Nephron (organoid): ENCODE measurements around the gene TSPAN15.

Experiments used
- H3K27ac Mint-ChIP-seq, 3 experiments: 2 replicates each; pipeline ENCODE4 v1.8.0; 2020; ENCODE audit warnings: mixed read lengths in 3 of 3, mild to moderate bottlenecking in 2 of 3, moderate library complexity in 1 of 3
- H3K27me3 Mint-ChIP-seq: 2 replicates; pipeline ENCODE4 v1.8.0; 2021; ENCODE audit warnings: low read depth, mild to moderate bottlenecking, moderate library complexity, mixed read lengths
- H3K36me3 Mint-ChIP-seq: 2 replicates; pipeline ENCODE4 v1.8.0; 2020; ENCODE audit warnings: low read depth, mixed read lengths
- H3K4me1 Mint-ChIP-seq: 2 replicates; pipeline ENCODE4 v1.8.0; 2020; ENCODE audit warnings: mixed read lengths
- H3K4me3 Mint-ChIP-seq, 3 experiments: 2 replicates each; pipeline ENCODE4 v1.8.0; 2020; ENCODE audit warnings: mild to moderate bottlenecking in 3 of 3, mixed read lengths in 3 of 3, moderate library complexity in 2 of 3
- H3K9me3 Mint-ChIP-seq: 2 replicates; pipeline ENCODE4 v1.8.0; 2020; ENCODE audit warnings: mixed read lengths
- TF ChIP-seq, protein P1 (sequence below), 3 experiments: fragments of 200-600 bp; sonication (generic); IDR thresholded peaks; one replicate each; pipeline ENCODE4 v1.5.0; 2021; ENCODE audit warnings: antibody characterized with exemption in 3 of 3; ENCODE audit not compliant: unreplicated experiment in 3 of 3

TSPAN15 gene

DNA sequence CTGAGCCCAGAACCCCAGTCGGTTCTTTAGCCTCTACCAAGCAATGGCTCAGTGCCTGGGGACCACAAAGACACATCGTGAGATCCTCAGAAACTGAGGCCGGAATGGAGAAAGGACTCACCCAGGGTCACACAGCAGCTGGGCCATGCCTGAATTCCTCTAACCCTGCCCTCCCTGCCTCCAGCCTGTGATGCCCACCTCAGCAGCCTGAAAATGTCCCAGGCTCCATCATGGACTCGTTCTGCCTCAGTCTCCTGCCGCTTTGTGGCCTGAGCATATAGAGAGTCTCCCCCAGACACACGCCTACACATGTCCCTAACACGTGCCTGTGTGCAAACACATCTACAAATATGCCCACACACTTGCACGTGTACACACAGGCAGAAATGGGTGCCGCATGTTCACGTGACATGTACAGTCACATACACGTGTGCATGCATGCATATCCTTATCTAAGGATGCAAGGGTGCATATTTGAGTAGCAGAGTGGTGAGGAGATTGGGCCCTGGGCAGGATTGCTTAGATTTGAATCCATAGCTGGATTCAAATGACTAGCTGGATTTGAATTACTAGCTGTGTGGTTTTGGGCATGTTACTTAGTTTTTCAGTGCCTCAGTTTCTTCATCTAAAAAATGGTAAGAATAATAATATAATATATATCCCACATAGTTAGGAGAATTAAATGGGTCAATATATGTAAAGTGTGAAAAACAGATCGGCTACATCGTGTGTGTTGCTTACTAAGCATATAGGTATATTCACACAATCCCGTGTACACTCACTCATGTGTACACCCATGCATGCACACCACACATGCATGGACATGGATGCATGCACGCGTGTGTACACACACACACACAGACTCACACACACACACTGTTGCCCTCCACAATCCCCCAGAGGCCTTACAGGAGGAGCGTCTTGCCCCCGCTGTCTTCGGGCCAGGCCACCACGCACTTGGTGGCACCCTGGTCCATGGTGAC lies 36.9 kb upstream of the TSPAN15 start:
- Mint-ChIP-seq H3K27ac (no peak overlapping the region), H3K27me3 (peaks cover 8% of the 10 kb centered on the region), H3K9me3 (no peaks in the 10 kb centered on the region), H3K4me1 (peaks cover 9% of the 10 kb centered on the region), H3K36me3 (no peaks in the 10 kb centered on the region), H3K4me3 (no peak overlapping the region)
- TF ChIP-seq, protein P1, sequence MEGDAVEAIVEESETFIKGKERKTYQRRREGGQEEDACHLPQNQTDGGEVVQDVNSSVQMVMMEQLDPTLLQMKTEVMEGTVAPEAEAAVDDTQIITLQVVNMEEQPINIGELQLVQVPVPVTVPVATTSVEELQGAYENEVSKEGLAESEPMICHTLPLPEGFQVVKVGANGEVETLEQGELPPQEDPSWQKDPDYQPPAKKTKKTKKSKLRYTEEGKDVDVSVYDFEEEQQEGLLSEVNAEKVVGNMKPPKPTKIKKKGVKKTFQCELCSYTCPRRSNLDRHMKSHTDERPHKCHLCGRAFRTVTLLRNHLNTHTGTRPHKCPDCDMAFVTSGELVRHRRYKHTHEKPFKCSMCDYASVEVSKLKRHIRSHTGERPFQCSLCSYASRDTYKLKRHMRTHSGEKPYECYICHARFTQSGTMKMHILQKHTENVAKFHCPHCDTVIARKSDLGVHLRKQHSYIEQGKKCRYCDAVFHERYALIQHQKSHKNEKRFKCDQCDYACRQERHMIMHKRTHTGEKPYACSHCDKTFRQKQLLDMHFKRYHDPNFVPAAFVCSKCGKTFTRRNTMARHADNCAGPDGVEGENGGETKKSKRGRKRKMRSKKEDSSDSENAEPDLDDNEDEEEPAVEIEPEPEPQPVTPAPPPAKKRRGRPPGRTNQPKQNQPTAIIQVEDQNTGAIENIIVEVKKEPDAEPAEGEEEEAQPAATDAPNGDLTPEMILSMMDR (IDR thresholded peaks at IDR 0.05; ENCODE audit: unreplicated experiment in 3 of 3), result no peak

DNA sequence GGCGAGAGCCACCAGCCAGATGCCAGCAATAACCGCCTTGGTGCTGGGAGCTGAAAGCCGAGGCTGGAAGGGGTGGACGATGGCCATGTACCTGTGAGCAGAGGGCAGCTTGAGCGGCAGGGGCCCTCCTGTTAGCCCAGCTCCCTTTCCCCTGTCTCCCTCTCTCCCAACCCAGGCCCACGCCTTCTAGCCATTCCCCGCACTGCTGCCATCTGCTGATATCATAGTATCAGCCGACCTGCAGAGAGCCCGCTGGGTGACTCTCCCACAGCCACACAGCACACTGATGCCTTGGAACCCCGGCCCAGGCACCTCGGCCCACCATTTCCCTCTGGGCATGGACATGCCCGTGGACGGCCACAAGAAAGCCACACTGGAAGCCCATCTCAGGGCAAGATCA lies 36.2 kb upstream of the TSPAN15 start:
- Mint-ChIP-seq H3K9me3 (no peaks in the 10 kb centered on the region), H3K27ac (no peak overlapping the region), H3K4me1 (peaks cover 9% of the 10 kb centered on the region), H3K27me3 (peaks cover 8% of the 10 kb centered on the region), H3K36me3 (no peaks in the 10 kb centered on the region), H3K4me3 (no peak overlapping the region)
- TF ChIP-seq, protein P1 (IDR thresholded peaks at IDR 0.05; ENCODE audit: unreplicated experiment in 3 of 3), result no peak

DNA sequence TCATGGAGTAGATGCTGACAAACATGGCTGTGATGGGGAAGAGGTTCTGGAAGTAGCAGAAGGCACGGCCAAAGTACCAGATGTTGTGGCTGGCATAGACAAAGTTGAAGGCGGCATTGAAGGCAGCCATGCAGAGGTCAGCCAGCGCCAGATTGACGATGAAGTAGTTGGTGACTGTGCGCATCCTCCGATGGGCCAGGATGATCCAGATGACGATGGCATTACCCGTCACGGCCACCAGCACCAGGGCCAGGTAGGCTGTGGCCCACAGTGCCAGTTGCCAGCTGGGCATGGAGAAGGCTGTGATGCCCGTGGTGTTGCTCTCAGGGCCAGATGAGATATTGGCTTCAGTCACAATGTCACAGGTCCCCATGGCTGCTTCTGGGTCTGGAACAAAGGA lies 35.3 kb upstream of the TSPAN15 start:
- Mint-ChIP-seq H3K9me3 (no peaks in the 10 kb centered on the region), H3K27me3 (peaks cover 8% of the 10 kb centered on the region), H3K4me1 (peaks cover 9% of the 10 kb centered on the region), H3K36me3 (no peaks in the 10 kb centered on the region), H3K27ac (no peak overlapping the region), H3K4me3 (no peak overlapping the region)
- TF ChIP-seq, protein P1 (IDR thresholded peaks at IDR 0.05; ENCODE audit: unreplicated experiment in 3 of 3), result no peak

DNA sequence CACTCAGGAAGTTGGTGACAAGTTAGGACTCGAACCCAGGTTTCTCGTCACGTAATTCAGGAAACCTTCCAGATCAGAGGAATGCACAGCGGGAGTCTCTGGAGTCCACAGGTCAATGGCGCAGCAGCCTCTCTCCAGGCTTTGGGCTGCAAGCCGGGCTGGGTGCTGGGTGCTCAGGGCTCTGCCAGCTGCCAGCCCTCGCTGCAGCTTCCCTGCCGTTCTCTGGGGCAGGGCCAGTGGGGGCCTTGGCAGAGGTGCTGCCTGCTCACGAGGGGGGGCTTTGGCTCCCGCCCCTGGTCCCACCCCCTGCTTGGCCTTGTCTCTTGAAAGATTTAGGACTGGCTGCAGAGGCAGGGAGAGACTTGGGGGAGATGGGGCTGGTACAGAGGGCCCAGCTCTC lies 34.6 kb upstream of the TSPAN15 start, which contains the start of gene TACR2:
Gene TACR2, minus strand, starts transcription at position 224 of the 400 bp plus-strand sequence. CDS start 595 bp downstream, outside the sequence.
- Mint-ChIP-seq H3K27me3 (peaks cover 4% of the 10 kb centered on the region), H3K4me3 (no peak within 1 kb of the TSS), H3K4me1 (peaks cover 9% of the 10 kb centered on the region), H3K36me3 (no peaks in the 10 kb centered on the region), H3K9me3 (no peaks in the 10 kb centered on the region), H3K27ac (peak within 1 kb of the TSS in 1 of 3 experiments; percentile 28)
- TF ChIP-seq, protein P1 (IDR thresholded peaks at IDR 0.05; ENCODE audit: unreplicated experiment in 3 of 3), result no peak

DNA sequence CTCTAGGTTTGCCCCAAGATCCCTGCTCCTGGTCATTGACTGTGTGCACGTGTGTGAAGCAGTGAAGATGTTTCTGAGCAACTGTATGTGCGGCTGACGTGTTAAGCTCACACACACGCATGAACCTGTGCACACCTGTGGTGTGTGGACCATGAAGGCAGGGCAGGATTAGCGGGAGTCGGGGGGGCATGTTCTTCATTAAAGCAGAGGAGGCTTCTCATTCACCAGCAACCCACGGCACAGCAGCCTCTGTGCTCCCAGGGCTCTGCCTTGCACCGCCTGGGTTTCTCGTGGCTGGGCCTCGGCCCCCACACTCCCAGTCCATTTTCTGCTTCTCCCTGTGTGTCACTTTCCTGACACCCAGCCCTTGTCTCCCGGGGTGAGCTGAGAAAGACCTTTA lies 33.7 kb upstream of the TSPAN15 start:
- Mint-ChIP-seq H3K27ac (peak overlapping the region in 1 of 3 experiments; percentile 28), H3K9me3 (no peaks in the 10 kb centered on the region), H3K4me1 (peaks cover 9% of the 10 kb centered on the region), H3K27me3 (peaks cover 10% of the 10 kb centered on the region), H3K36me3 (no peaks in the 10 kb centered on the region), H3K4me3 (no peak overlapping the region)
- TF ChIP-seq, protein P1 (IDR thresholded peaks at IDR 0.05; ENCODE audit: unreplicated experiment in 3 of 3), result no peak
